Effector memory CD8-positive, alpha-beta T cell (primary cell): ENCODE results near the gene RAMP2.
"Not testable (repeated sequence)": the region's sequence is repeated elsewhere in the genome, so short reads cannot be mapped to it uniquely, and the experiment has no call there.

ENCODE experiments used
- ATAC-seq: fragments of 150-1000 bp; cut with Tn5 transposase; replicated peaks from 2 replicates; pipeline ENCODE4 v1.10.0; 2021; ENCODE audit warnings: mild to moderate bottlenecking, moderate library complexity
- DNase-seq, 3 experiments: peaks; one replicate each; pipeline ENCODE4 v3.0.0; 2021
- H3K27ac Mint-ChIP-seq, 2 donors: one replicate each; pipeline ENCODE4 v1.8.0; 2022; ENCODE audit warnings: mild to moderate bottlenecking in 2 of 2, mixed read lengths in 2 of 2, moderate library complexity in 2 of 2
- H3K27me3 Mint-ChIP-seq, 2 donors: one replicate each; pipeline ENCODE4 v1.8.0; 2022; ENCODE audit warnings: mixed read lengths in 2 of 2
- H3K36me3 Mint-ChIP-seq: one replicate; pipeline ENCODE4 v1.8.0; 2022; ENCODE audit warnings: mild to moderate bottlenecking, moderate library complexity, mixed read lengths; ENCODE audit not compliant: insufficient read depth
- H3K4me1 Mint-ChIP-seq, 2 donors: one replicate each; pipeline ENCODE4 v1.8.0; 2022; ENCODE audit warnings: low read depth in 2 of 2, mixed read lengths in 2 of 2
- H3K4me3 Mint-ChIP-seq, 2 donors: one replicate each; pipeline ENCODE4 v1.8.0; 2022; ENCODE audit warnings: mild to moderate bottlenecking in 2 of 2, mixed read lengths in 2 of 2, moderate library complexity in 2 of 2
- H3K9me3 Mint-ChIP-seq, 2 donors: one replicate each; pipeline ENCODE4 v1.8.0; 2022; ENCODE audit warnings: mixed read lengths in 2 of 2

Gene RAMP2

GRCh38 chr17:42750739-42751344 is 10.2 kb upstream of the RAMP2 start:
- ATAC-seq (no peak), DNase-seq (no peak)
- Mint-ChIP-seq H3K36me3 (no peaks in the 10 kb centered on the region), H3K4me3 (no peak overlapping the region), H3K4me1 (no peaks in the 10 kb centered on the region), H3K27ac (no peak overlapping the region), H3K27me3 (peaks cover 20 to 70% of the 10 kb centered on the region in 2 donors), H3K9me3 (no peaks in the 10 kb centered on the region)

- Mint-ChIP-seq H3K27ac (no peak overlapping the region), H3K4me3 (no peak overlapping the region), H3K9me3 (no peaks in the 10 kb centered on the region), H3K27me3 (peaks cover 26 to 78% of the 10 kb centered on the region in 2 donors), H3K36me3 (no peaks in the 10 kb centered on the region), H3K4me1 (no peaks in the 10 kb centered on the region)
- ATAC-seq (no peak), DNase-seq (no peak)
These were observed 9.4 kb upstream of the RAMP2 start for GRCh38 chr17:42751628-42752027.

GRCh38 chr17:42754782-42755181 is 6.2 kb upstream of the RAMP2 start:
- H3K27me3 Mint-ChIP-seq: peaks cover 31 to 81% of the 10 kb centered on the region in 2 donors

GRCh38 chr17:42759982-42760651 is 910 bp upstream of the RAMP2 start:
- peak overlapping the region; percentile 49 to 63 for H3K4me3 Mint-ChIP-seq
- peaks cover 6% of the 10 kb centered on the region for H3K36me3 Mint-ChIP-seq
- peaks cover 66 to 94% of the 10 kb centered on the region in 2 donors for H3K27me3 Mint-ChIP-seq
- ATAC-seq (peak; percentile 37), DNase-seq (no peak)
- H3K27ac Mint-ChIP-seq: no peak overlapping the region
- H3K9me3 Mint-ChIP-seq: no peaks in the 10 kb centered on the region
- peaks cover 4 to 5% of the 10 kb centered on the region in 2 donors for H3K4me1 Mint-ChIP-seq

More at GRCh38 chr17:42754782-42755181, 6.2 kb upstream of the RAMP2 start:
- Mint-ChIP-seq H3K27ac (no peak overlapping the region), H3K9me3 (no peaks in the 10 kb centered on the region), H3K4me1 (no peaks in the 10 kb centered on the region), H3K36me3 (no peaks in the 10 kb centered on the region), H3K4me3 (no peak overlapping the region)
- DNase-seq: no peak
- ATAC-seq: no peak

- H3K4me1 Mint-ChIP-seq: peaks cover 4 to 5% of the 10 kb centered on the region in 2 donors
- DNase-seq (no peak), ATAC-seq (no peak)
- H3K36me3 Mint-ChIP-seq: peaks cover 6% of the 10 kb centered on the region
- peak overlapping the region; percentile 63 to 67 for H3K4me3 Mint-ChIP-seq
- peaks cover 63 to 90% of the 10 kb centered on the region in 2 donors for H3K27me3 Mint-ChIP-seq
- no peaks in the 10 kb centered on the region for H3K9me3 Mint-ChIP-seq
- no peak overlapping the region for H3K27ac Mint-ChIP-seq
These were observed 611 bp downstream of the RAMP2 start for GRCh38 chr17:42761638-42762037.

- Mint-ChIP-seq H3K4me1 (peaks cover 4 to 5% of the 10 kb centered on the region in 2 donors), H3K4me3 (no peak overlapping the region), H3K27ac (no peak overlapping the region), H3K27me3 (peaks cover 59 to 71% of the 10 kb centered on the region in 2 donors), H3K36me3 (peaks cover 6% of the 10 kb centered on the region), H3K9me3 (no peaks in the 10 kb centered on the region)
- ATAC-seq (no peak), DNase-seq (no peak)
These were observed 5.1 kb downstream of the RAMP2 start for GRCh38 chr17:42766124-42766523.

- DNase-seq (no peak), ATAC-seq (no peak)
- no peaks in the 10 kb centered on the region for H3K9me3 Mint-ChIP-seq
- no peak overlapping the region for H3K4me3 Mint-ChIP-seq
- peaks cover 10% of the 10 kb centered on the region for H3K36me3 Mint-ChIP-seq
- H3K27ac Mint-ChIP-seq: no peak overlapping the region
- peaks cover 0 to 5% of the 10 kb centered on the region in 2 donors for H3K4me1 Mint-ChIP-seq
- H3K27me3 Mint-ChIP-seq: peaks cover 47 to 59% of the 10 kb centered on the region in 2 donors
These were observed 6.5 kb downstream of the RAMP2 start for GRCh38 chr17:42767512-42767911.

- Mint-ChIP-seq H3K27me3 (peaks cover 42 to 54% of the 10 kb centered on the region in 2 donors), H3K27ac (peak overlapping the region in 1 of 2 donors; percentile 27)
- not testable (repeated sequence) for H3K4me3 Mint-ChIP-seq, H3K36me3 Mint-ChIP-seq, H3K9me3 Mint-ChIP-seq, ATAC-seq, DNase-seq, H3K4me1 Mint-ChIP-seq
These were observed 7.0 kb downstream of the RAMP2 start for GRCh38 chr17:42768006-42768405.

GRCh38 chr17:42769964-42770363 is 8.9 kb downstream of the RAMP2 start:
- ATAC-seq, H3K27ac Mint-ChIP-seq, H3K9me3 Mint-ChIP-seq, DNase-seq, H3K4me3 Mint-ChIP-seq: not testable (repeated sequence)
- Mint-ChIP-seq H3K36me3 (peaks cover 13% of the 10 kb centered on the region), H3K27me3 (peaks cover 26 to 35% of the 10 kb centered on the region in 2 donors), H3K4me1 (peaks cover 10 to 12% of the 10 kb centered on the region in 2 donors)

- peaks cover 10 to 12% of the 10 kb centered on the region in 2 donors for H3K4me1 Mint-ChIP-seq
These were observed 11.9 kb downstream of the RAMP2 start for GRCh38 chr17:42772945-42773289.

GRCh38 chr17:42773290-42774035 is 12.4 kb downstream of the RAMP2 start, which contains the start of gene VPS25:
VPS25 (plus strand) TSS chr17:42773449; CDS start chr17:42773476, 27 bp downstream.
- H3K27me3 Mint-ChIP-seq: peaks cover 3 to 4% of the 10 kb centered on the region in 2 donors
- DNase-seq (peak; percentile 66 to 79 (median 70)), ATAC-seq (peak; percentile 97)
- H3K4me3 Mint-ChIP-seq: peak within 1 kb of the TSS; percentile 100
- H3K36me3 Mint-ChIP-seq: peaks cover 29% of the 10 kb centered on the region
- peak within 1 kb of the TSS; percentile 98 to 99 for H3K27ac Mint-ChIP-seq
- H3K9me3 Mint-ChIP-seq: no peaks in the 10 kb centered on the region
- H3K4me1 Mint-ChIP-seq: peaks cover 10 to 12% of the 10 kb centered on the region in 2 donors

More at GRCh38 chr17:42772945-42773289, 11.9 kb downstream of the RAMP2 start:
- Mint-ChIP-seq H3K36me3 (peaks cover 27% of the 10 kb centered on the region), H3K27me3 (peaks cover 8 to 10% of the 10 kb centered on the region in 2 donors), H3K27ac (peak overlapping the region; percentile 98 to 99), H3K4me3 (peak overlapping the region; percentile 100), H3K9me3 (no peaks in the 10 kb centered on the region)
- no peak for DNase-seq
- ATAC-seq: no peak

- DNase-seq: no peak
- H3K27me3 Mint-ChIP-seq: peaks cover 0 to 2% of the 10 kb centered on the region in 2 donors
- no peaks in the 10 kb centered on the region for H3K9me3 Mint-ChIP-seq
- peak overlapping the region; percentile 98 to 99 for H3K27ac Mint-ChIP-seq
- H3K4me3 Mint-ChIP-seq: peak overlapping the region; percentile 100
- peaks cover 11 to 14% of the 10 kb centered on the region in 2 donors for H3K4me1 Mint-ChIP-seq
- no peak for ATAC-seq
- H3K36me3 Mint-ChIP-seq: peaks cover 35% of the 10 kb centered on the region
These were observed 13.2 kb downstream of the RAMP2 start for GRCh38 chr17:42774066-42774745.

GRCh38 chr17:42775534-42776098 is 14.6 kb downstream of the RAMP2 start:
- H3K4me3 Mint-ChIP-seq: no peak overlapping the region
- no peak for ATAC-seq
- H3K27ac Mint-ChIP-seq: no peak overlapping the region
- H3K9me3 Mint-ChIP-seq: no peaks in the 10 kb centered on the region
- H3K4me1 Mint-ChIP-seq: peaks cover 17 to 21% of the 10 kb centered on the region in 2 donors
- peaks cover 41% of the 10 kb centered on the region for H3K36me3 Mint-ChIP-seq
- DNase-seq: no peak
- H3K27me3 Mint-ChIP-seq: peaks cover under 1 to 13% of the 10 kb centered on the region in 2 donors
